ENCODE measurements around the gene TMEM213.
"Not testable (repeated sequence)": the region's sequence is repeated elsewhere in the genome, so short reads cannot be mapped to it uniquely, and the experiment has no call there.

The TMEM213 gene

DNA sequence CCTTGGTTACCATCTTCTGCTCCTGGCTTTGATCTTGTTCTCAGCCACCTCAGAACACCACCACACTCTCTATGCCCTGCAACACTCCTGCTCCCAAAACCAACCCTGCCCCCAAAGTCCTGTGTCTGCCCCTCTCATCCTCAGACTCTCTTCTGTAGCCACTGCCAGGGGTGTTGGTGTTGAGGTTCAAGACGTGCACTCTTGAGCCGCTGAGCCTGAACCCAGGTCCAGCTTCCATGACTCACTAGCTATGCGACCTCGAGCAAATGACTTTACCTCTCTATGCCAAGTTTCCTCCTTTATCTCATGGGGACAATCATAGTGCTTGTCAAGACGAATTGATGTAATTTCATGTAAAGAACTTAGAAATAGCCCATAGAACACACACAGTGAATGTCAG is 1.0 kb downstream of the TMEM213 start:
- DNase-seq: no peak

DNA sequence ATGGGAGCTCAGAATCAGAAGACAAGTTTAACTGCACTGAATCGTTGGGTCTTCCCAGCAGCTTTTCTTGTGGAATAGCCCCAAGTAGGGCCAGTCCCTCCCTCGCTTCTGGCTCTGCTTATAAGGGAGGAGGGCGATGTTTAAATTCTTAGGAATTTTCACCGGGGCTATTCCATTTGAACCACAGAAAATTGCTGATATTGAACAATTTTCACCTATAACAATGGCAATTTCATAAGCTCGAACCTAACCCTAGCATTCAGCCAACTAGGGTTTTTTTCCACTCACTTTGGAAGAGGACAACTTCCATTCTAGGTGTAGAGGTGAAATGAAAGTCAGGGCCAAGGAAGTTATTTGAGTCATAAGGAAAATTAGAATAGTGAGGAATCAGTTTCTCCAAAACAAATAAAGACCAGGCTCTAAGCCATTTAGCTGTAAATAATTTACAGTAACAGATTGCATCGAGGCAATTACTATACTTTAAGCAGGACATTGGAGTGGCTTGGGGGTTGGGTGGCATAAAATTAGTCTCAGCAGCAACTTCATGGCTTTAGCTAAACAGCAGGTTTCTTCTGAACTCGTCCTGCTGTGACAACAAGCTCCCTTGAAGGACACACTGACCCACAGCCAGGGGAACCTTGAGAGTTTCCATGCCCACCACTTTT is 1.7 kb downstream of the TMEM213 start:
- DNase-seq: no peak

DNA sequence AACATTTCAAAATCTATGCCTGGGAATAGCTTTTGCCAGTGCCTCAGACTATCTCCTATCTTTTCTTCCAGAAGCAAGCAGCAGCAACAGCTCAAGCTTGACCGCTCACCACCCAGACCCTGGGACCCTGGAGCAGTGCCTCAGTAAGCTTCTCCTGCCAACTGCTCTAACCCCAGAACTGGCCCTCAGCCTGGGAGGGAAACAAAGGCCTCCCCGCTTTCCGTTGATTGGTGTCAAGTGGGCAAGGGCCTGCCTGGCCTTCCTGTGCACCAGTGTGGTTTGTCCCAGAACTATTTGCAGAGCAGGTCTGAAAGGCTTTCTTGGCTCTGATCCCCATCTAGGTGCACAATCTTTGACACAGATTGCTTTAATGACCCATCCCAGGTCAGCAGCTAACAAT is 3.5 kb downstream of the TMEM213 start:
- no peak for DNase-seq

DNA sequence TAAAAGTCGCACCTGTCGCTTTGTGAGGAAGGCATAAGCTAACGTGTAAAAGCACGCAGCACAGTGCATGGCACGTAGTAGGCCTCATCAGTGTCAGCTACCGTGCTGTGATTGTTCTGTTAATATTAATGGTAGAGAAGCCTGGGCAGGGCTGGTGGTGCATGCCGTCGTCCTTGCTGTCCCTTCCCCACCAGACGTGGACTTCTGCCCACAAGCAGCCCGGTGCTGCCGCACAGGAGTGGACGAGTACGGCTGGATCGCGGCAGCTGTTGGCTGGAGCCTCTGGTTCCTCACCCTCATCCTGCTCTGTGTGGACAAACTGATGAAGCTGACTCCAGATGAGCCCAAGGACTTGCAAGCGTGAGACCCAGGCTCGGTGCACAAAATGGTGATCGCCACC is 4.9 kb downstream of the TMEM213 start:
- no peak for DNase-seq

DNA sequence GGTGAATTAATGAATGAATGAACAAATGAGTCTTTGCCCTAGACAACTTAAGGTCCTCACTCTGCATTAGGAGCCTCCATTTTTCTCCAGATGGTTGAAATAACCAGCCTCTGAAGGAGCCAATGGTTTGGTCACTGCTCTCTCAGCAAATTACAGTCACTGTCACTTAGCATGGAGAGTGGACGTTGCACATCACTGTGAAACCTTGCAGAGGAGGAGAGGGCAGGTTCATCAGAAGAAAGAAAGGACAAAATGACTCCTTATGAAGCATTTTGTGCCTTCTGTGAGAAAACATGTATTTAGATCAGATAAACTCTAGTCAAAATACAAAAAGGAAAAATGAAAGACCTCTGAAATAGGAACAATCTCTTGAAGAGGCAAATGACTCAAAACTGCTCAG is 6.8 kb downstream of the TMEM213 start:
- no peak for DNase-seq

DNA sequence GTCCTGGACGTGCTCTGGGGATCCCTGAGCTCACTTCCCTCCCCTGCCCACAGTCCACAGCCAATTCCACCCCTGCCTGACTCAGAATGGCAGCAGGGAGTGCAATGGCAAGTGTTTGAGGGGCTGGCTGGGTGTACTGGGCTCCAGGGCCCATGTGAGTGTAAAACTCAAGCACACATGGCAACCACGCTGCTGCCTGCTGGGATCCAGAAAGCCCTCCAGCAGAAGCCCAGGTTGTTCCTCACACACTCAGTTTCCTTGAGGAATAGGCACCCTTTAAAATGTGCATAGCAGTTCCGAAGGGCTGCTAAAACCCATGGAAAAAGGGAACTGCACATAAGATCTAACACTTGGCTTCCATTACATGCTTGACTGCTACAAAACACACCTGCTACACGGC is 11.6 kb downstream of the TMEM213 start:
- DNase-seq: no peak

DNA sequence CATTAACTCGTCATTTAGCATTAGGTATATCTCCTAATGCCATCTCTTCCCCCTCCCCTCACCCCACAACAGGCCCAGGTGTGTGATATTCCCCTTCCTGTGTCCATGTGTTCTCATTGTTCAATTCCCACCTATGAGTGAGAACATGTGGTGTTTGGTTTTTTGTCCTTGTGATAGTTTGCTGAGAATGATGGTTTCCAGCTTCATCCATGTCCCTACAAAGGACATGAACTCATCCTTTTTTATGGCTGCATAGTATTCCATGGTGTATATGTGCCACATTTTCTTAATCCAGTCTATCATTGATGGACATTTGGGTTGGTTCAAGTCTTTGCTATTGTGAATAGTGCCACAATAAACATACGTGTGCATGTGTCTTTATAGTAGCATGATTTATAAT is 13.5 kb downstream of the TMEM213 start:
- not testable (repeated sequence) for DNase-seq

DNA sequence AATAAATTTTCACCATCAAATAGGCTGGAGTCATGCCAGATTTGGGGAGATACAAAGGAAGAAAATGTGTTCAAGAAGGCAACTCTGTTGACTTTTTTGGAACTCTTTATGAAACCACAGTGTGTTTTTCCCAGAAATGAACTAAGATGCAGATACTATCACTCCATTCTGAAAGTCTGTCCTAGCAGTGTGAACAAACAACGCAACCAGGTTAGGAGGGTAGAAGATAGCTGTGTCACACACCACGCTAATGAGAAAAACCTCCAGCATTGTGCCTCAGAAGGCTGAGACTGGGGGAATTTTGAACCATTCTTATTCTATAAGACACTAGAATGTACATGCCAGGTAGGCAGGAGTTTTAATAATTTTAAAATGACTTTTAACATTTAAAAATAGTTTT is 16.2 kb downstream of the TMEM213 start:
- no peak for DNase-seq

DNA sequence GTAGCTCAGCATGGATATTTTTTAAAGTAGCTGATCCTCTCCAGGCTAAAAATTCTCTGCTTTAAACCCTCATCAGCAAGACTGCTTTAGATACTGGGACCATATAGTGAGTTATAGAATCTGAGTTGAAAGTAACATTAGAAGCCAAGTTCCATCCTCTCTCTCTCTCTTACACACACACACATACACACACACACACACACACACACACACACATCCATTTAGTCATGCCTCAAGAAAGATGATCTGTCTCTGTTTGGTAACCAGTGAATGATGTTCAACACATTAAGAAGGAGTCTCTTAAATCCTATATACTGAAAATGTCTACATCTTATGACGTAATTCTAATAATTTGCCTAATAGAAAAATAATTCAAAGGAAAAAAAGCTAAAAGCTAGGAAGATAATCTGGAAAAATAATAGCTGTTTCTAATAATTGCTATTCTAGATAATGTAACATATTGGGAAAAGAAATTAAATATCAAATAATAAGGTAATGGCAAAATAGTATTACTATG is 17.1 kb downstream of the TMEM213 start:
- no peak for DNase-seq

DNA sequence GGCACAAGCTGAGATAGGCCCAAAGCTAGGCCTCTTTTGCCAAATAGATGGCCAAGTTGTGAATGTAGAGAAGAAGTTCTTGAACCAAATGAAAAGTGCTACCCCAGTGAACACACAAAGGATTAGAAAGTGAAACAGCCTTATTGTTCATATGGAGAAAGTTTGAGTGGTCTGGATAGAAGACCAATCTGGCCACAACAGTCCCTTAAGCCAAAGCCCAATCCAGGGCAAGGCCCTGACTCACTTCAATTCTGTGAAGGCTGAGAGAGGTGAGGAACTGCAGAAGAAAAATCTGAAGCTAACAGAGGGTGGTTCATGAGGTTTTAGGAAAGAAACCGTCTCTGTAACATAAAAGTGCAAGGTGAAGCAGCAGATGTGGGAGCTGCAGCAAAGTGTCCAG is 18.9 kb downstream of the TMEM213 start:
- DNase-seq: no peak

DNA sequence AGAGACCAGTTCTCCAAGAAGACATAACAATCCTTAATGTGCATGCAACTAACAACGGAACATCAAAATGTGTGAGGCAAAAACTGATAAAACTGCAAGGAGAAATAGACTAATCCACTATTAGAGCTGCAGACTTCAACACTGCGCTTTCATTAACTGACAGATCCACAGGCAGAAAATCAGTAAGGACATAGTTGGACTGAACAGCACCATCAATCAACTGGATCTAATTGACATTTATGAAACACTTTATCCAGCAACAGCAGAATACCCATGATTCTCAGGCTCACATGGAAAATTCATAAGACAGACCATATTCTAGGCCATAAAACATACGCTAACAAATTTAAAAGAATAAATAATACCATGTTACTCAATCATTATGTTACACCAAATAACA is 21.8 kb downstream of the TMEM213 start:
- DNase-seq: no peak

DNA sequence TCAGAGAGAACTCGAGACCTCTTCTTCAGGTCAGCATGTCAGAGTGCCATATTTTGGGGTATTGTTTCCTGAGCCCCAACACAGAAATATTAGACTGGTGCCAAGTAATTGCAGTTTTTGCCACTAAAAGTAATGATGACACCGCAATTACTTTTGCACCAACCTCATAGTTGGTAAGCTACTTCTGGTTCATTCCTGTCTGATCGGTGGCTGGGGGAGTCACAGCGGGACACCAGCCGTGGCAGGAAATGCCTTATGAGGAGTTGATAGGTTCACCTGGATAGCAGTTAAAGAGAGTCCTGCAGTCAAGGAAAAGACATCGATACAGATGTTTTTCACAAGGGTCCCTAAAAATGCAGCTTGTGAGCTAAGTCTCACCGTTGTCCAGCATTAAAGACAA is 24.1 kb downstream of the TMEM213 start:
- no peak for DNase-seq

DNA sequence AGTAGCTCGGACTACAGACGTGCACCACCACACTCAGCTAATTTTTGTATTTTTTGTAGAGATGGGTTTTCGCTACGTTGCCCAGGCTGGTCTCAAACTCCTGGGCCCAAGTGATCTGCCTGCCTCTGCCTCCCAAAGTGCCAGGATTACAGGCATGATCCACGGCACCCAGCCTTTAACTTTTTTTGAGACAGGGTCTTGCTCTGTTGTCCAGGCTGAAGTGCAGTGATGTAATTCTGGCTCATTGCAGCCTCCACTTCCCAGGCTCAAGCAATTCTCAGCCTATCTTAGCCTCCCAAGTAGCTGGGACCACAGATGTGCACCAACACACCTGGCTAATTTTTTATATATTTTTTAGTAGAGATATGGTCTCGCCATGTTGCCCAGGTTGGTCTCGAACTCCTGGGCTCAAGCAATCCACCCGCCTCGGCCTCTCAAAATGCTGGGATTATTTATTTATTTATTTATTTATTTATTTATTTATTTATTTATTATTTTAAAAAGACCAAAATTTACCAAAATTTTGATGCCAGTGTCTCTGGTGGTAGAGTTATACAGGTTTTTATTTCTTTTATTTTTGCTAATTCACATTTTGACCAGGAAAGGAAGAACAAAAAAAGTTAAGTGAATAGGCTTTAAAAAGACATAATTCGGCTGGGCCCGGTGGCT is 25.2 kb downstream of the TMEM213 start:
- DNase-seq: no peak

DNA sequence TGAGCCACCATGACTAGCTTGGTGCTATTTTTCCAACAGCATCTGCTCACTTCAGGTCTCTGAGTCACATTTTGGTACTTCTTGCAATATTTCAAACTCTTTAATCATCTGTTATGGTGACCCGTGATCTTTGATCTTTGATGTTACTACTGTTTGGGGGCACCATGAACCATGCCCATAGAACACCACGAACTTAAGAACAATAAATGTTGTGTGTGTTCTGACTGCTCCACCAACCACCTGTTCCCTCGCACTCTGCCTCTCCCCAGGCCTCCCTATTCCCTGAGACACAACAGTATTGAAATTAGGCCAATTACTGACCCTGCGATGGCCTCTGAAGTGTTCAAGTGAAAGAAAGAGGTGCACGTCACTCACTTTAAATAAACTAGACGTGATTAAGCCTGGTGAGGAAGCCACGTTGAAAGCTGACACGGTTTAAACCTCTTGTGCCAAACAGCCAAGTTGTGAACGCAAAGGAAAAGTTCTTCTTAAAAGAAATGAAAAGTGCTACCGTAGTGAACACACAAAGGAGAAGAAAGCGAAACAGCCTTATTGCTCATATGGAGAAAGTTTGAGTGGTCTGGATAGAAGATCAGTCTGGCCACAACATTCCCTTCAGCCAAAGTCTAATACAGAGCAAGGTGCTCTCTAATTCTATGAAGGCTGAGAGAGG is 27.4 kb downstream of the TMEM213 start:
- DNase-seq: no peak

DNA sequence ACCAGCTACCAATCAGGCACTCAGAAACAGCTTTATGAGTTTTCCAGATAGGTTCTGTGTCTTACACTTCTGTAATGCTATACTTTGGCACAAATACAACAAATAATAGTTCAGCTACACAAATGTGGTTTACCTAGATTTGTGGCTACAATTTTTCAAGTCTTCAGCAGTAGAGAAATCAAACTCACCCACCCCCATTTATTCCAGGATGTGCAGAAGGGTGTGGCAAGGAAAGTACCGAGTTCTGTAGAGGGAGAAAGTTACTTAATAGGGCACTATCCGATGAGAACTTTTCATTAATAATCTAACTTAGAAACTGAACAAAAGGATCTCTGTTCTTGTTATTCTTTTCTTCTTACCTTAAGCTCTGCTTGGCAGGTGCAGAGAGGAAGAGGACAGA is 30.5 kb downstream of the TMEM213 start:
- no peak for DNase-seq

DNA sequence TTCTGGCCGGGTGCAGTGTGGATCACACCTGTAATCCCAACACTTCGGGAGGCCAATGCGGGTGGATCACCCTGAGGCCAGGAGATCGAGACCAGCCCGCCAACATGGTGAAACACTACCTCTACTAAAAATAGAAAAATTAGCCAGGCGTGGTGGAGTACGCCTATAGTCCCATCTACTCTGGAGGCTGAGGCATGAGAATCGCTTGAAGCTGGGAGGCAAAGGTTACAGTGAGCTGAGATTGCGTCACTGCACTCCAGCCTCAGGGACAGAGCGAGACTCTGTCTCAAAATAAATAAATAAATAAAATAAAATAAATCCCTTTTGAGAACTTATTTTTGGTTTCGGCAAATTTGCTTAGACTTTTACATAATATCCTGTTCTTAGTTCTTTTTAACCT is 31.5 kb downstream of the TMEM213 start:
- DNase-seq: no peak

DNA sequence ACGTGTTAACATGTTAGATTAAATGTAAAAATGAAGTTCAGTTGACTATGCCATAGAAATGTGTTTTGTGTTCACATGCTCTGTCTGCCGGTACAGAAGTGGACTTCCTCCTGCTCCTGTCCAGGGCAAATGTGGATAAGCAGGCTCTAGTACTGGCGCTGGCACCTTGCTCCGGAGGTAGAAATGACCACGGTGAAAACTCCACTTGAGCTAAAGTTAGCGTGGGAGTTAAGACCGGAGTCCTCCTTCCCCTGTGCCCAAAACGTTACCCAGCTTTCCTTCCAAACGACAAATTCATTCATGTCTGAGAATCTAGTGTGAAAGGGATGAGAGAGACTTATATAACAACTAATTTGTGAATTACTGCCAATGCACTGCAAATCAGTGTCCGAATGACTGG is 35.2 kb downstream of the TMEM213 start:
- DNase-seq: no peak

DNA sequence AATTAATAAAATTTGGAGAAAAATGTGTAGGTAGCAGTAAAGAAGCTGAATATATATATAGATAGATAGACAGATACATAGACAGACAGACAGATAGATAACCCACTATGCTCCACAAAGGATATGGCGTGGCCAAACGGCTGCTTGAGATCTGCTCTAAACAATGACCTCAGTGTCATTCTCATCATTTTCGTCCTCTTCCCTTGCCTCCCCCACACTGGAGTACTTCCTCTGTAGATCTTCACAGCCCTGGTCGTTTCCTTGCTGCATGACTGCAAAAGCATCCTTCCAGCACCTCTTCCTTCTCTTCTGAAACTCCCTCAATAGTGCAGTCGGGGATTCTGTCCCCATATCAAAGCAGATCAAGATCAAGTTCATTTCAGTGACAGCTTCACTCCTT is 35.8 kb downstream of the TMEM213 start:
- DNase-seq: no peak

DNA sequence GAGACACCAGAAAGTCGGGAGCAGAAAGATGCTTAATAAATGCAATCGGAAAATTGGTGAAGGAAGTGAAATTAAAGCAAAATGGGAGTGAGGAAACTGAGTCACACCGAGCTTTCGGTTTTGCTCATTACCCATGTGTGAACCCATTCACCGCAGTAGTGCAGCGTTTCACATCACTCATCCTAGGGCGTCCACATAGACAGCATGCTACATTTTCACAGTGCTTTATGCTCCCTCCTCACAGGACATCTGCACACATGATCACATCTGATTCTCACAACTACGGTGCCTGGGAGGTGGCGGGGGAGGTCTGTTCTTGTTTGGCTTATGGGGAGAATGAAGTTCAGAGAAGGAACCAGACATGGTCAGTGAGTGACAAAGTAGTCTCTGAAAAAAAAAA is 36.8 kb downstream of the TMEM213 start:
- no peak for DNase-seq

DNA sequence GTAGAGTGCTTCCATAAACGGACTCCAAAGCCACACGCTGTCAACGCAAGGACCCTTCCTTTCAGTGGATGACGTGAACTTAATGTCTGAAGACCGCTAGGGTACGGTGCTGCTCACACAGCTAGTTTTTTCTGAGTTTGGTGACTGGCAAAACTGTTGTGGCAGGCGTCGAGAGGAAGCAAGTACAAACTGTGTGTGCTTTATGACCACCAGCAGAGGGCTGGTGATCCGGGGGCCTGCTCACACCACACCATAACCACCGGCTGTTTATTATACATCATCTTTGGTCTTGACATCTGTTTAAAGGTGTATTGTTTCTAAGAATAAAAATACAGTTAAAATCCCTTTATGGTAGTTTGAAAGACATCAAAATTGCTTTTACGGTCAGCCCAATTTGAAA is 37.3 kb downstream of the TMEM213 start:
- DNase-seq: no peak

DNA sequence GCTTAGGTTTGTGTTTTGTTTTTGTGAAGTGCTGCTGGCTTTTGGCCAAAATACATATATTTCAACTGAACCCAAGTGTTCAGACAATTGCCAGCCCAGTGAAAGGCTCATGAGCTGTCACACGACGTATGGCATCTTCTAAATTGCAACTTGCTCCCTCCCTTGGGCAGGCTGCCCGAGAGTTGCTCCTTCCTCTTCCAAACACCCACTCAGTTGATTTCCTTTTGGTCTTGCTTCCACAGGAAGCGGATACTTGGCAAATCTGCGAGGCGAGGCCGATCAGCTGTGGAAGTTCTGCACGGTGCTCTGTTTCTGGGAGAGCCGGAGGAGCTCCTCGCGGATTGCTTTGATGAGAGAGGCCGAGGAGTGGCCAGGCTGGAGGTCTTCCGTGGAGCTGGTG is 39.8 kb downstream of the TMEM213 start:
- DNase-seq: no peak

DNA sequence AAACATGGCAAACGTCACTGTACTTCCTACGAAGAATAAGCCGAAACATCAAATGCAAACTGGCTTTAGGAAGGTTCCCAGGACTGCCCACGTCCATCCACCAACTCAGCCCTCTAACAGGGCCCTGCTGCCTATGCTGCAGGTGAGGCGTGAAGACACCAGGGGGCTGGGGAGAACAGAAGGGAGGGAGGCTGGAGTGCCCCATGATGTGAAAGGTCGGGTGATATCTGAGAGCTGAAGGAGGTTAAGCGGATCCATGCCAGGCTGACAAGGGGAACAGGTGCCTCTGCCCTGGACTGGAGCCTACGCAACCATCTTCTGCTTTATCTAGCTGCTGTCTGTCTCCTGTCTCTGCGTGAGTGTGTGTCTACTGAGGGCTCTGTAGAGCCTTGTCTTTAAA is 40.4 kb downstream of the TMEM213 start:
- DNase-seq: no peak

DNA sequence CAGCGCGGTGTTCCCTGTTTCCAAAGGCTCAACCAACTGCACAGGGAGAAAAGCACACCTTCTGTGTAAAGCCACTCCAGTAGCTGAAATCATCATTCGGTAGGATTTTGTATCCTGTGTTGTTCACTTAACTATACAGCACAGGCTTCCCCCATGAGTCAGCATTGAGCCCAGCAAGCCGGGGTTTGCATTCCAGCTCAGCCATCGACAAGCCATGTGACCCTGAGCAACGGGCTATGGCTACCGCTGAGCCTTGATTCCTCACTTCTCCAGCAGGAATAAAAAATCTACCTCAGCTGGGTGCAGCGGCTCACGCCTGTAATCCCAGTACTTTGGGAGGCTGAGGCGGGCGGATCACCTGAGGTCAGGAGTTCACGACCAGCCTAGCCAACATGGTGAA is 44.3 kb downstream of the TMEM213 start:
- no peak for DNase-seq
